Measurements from ENCODE around the gene FERD3L.

- TF ChIP-seq CTCF (IDR thresholded peaks at IDR 0.05): no peak
- TF ChIP-seq EP300 (IDR thresholded peaks at IDR 0.05): no peak
- TF ChIP-seq POLR2A (IDR thresholded peaks at IDR 0.05; ENCODE audit: low read depth): no peak
- no peak for TF ChIP-seq POLR2AphosphoS5 (IDR thresholded peaks at IDR 0.05)
Observed at GRCh38 chr7:19111474-19112273, 33.5 kb downstream of the FERD3L start.
